Measurements from ENCODE around the gene TMBIM4.
"Not testable (repeated sequence)": the region's sequence is repeated elsewhere in the genome, so short reads cannot be mapped to it uniquely, and the experiment has no call there.

The TMBIM4 gene

GRCh38 chr12:66190519-66191370 lies 20.9 kb upstream of the TMBIM4 start:
- no peak for TF ChIP-seq CTCF (IDR thresholded peaks at IDR 0.05; ENCODE audit: insufficient read depth, missing control alignments)
- no peak for FAIRE-seq
- DNase-seq (ENCODE audit: insufficient read length, low spot score) = no peak

- DNase-seq (ENCODE audit: insufficient read length, low spot score) (no peak), FAIRE-seq (no peak)
- TF ChIP-seq CTCF (IDR thresholded peaks at IDR 0.05; ENCODE audit: insufficient read depth, missing control alignments) = no peak
Observed at GRCh38 chr12:66189889-66190288, 20.1 kb upstream of the TMBIM4 start.

GRCh38 chr12:66189486-66189843 lies 19.7 kb upstream of the TMBIM4 start:
- no peak for TF ChIP-seq CTCF (IDR thresholded peaks at IDR 0.05; ENCODE audit: insufficient read depth, missing control alignments)
- FAIRE-seq = no peak
- DNase-seq (ENCODE audit: insufficient read length, low spot score) = no peak

GRCh38 chr12:66188584-66189485 lies 19.0 kb upstream of the TMBIM4 start, which contains the start of gene IRAK3:
TSS of gene IRAK3 (plus strand) at chr12:66189214. CDS start at chr12:66189300, 86 bp downstream.
- FAIRE-seq = no peak
- no peak for DNase-seq (ENCODE audit: insufficient read length, low spot score)
- TF ChIP-seq CTCF (IDR thresholded peaks at IDR 0.05; ENCODE audit: insufficient read depth, missing control alignments) = no peak

GRCh38 chr12:66187821-66188220 lies 18.0 kb upstream of the TMBIM4 start:
- no peak for TF ChIP-seq CTCF (IDR thresholded peaks at IDR 0.05; ENCODE audit: insufficient read depth, missing control alignments)
- no peak for DNase-seq (ENCODE audit: insufficient read length, low spot score)
- FAIRE-seq = no peak

GRCh38 chr12:66187036-66187435 lies 17.2 kb upstream of the TMBIM4 start:
- no peak for DNase-seq (ENCODE audit: insufficient read length, low spot score)
- FAIRE-seq = no peak
- TF ChIP-seq CTCF (IDR thresholded peaks at IDR 0.05; ENCODE audit: insufficient read depth, missing control alignments) = no peak

- not testable (repeated sequence) for FAIRE-seq; DNase-seq (ENCODE audit: insufficient read length, low spot score)
Observed at GRCh38 chr12:66184822-66185221, 15.0 kb upstream of the TMBIM4 start.

Measured in D721Med (cell line).